Spleen (tissue), 7 donors: ENCODE data around the gene GDF15.

Source experiments
- CTCF ChIP-seq, 11 experiments: fragments of 200-600 bp in 7 of 11; fragments of 450-650 bp in 4 of 11; sonication (generic) in 4 of 11; IDR thresholded peaks in 8 of 11; conservative IDR thresholded peaks in 3 of 11; 1 replicate in 7 of 11; 2 replicates in 4 of 11; pipeline versions ENCODE4 v1.4.0 to v1.8.0; 2016 to 2021; ENCODE audit warnings: antibody characterized with exemption in 11 of 11, inconsistent platforms in 4 of 11, mild to moderate bottlenecking in 1 of 11
- POLR2A ChIP-seq, 3 donors: fragments of 450-650 bp; IDR thresholded peaks; one replicate each; pipeline ENCODE4 v1.5.1; 2017; ENCODE audit warnings: antibody characterized with exemption in 3 of 3, mild to moderate bottlenecking in 1 of 3
- donor health status: DM: no; HTN: no; CAD: no; lungs with moderate emphysema.
- donor health status: DM: no; HTN: no; CAD: no.
- donor health status: DM: no; HTN: no; CAD: no.

- TF ChIP-seq CTCF (IDR thresholded peaks at IDR 0.05 in 8 of 11, conservative IDR thresholded peaks at IDR 0.05 in 3 of 11) = no peak
- no peak for TF ChIP-seq POLR2A (IDR thresholded peaks at IDR 0.05)
Measured at GRCh38 chr19:18338541-18338940, 47.4 kb upstream of the GDF15 start.
